ENCODE results near the gene C3orf52. TPM values are rescaled to one million over a fixed set of nuclear protein-coding genes. Genes with fewer than 3 reads are reported as not detected.
A peak's percentile ranks its signal among the peaks of the same experiment; 100 is the strongest.

Gene C3orf52
- total RNA-seq, 5 donors from 2014 or later (not counting 1 experiment from before 2014, with no cell fraction given): 0.95 to 2.2 (median 1.5) TPM

- peak in 15 of 35 experiments; percentile 12 to 64 (median 27) for DNase-seq
- Histone ChIP-seq H3K27ac (ENCODE audit: low read length) (peak overlapping the region; percentile 87), H3K4me1 (ENCODE audit: control insufficient read depth in 1 of 2, extremely low read depth in 1 of 2, insufficient read depth in 2 of 2, low read length in 2 of 2) (peaks cover 40 to 62% of the 10 kb centered on the region in 2 experiments), H3K9me3 (no peaks in the 10 kb centered on the region), H3K4me3 (ENCODE audit: control insufficient read depth in 1 of 2, extremely low read depth in 1 of 2, low read length in 1 of 2) (peak overlapping the region in 1 of 2 donors; percentile 19), H3K36me3 (ENCODE audit: control insufficient read depth in 2 of 2, extremely low read depth in 1 of 2, insufficient read depth in 1 of 2, low read length in 1 of 2) (no peaks in the 10 kb centered on the region), H3K27me3 (replicated peaks in 1 of 2; ENCODE audit: control insufficient read depth in 2 of 2, extremely low read depth in 1 of 2, insufficient read depth in 2 of 2, low read length in 1 of 2) (no peaks in the 10 kb centered on the region)
- ChIA-PET CTCF (interaction anchor here in 1 of 2 donors (1.1 kb wide), 1 partner anchor 398 kb away, joined by 3 read pairs; no protein-coding TSS in a partner anchor), POLR2A (interaction anchor here (0.6 to 1.6 kb wide), 2 partner anchors 9 to 188 kb away, joined by 3 to 4 read pairs; no protein-coding TSS in a partner anchor)
- no peaks in the 10 kb centered on the region for H3K9me3 Mint-ChIP-seq
- H3K4me1 Mint-ChIP-seq: peaks cover 78 to 80% (median 79%) of the 10 kb centered on the region in 3 donors
- WGBS (ENCODE audit: insufficient coverage): 100% methylated on average over 2 of the region's 8 CpGs
- peak; percentile 27 to 32 (median 29) for ATAC-seq (replicated peaks in 1 of 4)
- H3K36me3 Mint-ChIP-seq: no peaks in the 10 kb centered on the region
- H3K27ac Mint-ChIP-seq: peak overlapping the region; percentile 93 to 98
- no peaks in the 10 kb centered on the region for H3K27me3 Mint-ChIP-seq
- H3K4me3 Mint-ChIP-seq: peak overlapping the region; percentile 1 to 90 (median 36)
Observed at GRCh38 chr3:112134335-112135124, 48.3 kb downstream of the C3orf52 start.

- H3K27me3 ChIP-seq (replicated peaks in 1 of 2; ENCODE audit: control insufficient read depth in 2 of 2, extremely low read depth in 1 of 2, insufficient read depth in 2 of 2, low read length in 1 of 2): no peaks in the 10 kb centered on the region
- H3K4me1 ChIP-seq (ENCODE audit: control insufficient read depth in 1 of 2, extremely low read depth in 1 of 2, insufficient read depth in 2 of 2, low read length in 2 of 2): peaks cover 27 to 47% of the 10 kb centered on the region in 2 experiments
- Mint-ChIP-seq H3K27ac (peak overlapping the region; percentile 93 to 98), H3K4me1 (peaks cover 64 to 71% (median 67%) of the 10 kb centered on the region in 3 donors), H3K9me3 (no peaks in the 10 kb centered on the region), H3K36me3 (no peaks in the 10 kb centered on the region), H3K27me3 (no peaks in the 10 kb centered on the region), H3K4me3 (peak overlapping the region in 1 of 3 donors; percentile 37)
- H3K27ac ChIP-seq (ENCODE audit: low read length): peak overlapping the region; percentile 87
- no CpG with 5 or more reads among the region's 1 CpG for WGBS (ENCODE audit: insufficient coverage)
- no peaks in the 10 kb centered on the region for H3K36me3 ChIP-seq (ENCODE audit: control insufficient read depth in 2 of 2, extremely low read depth in 1 of 2, insufficient read depth in 1 of 2, low read length in 1 of 2)
- DNase-seq (no peak), ATAC-seq (replicated peaks in 1 of 4) (no peak)
- H3K4me3 ChIP-seq (ENCODE audit: control insufficient read depth in 1 of 2, extremely low read depth in 1 of 2, low read length in 1 of 2): no peak overlapping the region
- POLR2A ChIA-PET: interaction anchor here in 1 of 2 donors (1.2 kb wide), 1 partner anchor 13 kb away, joined by 3 read pairs; no protein-coding TSS in a partner anchor
- no peaks in the 10 kb centered on the region for H3K9me3 ChIP-seq
- CTCF ChIA-PET: interaction anchor here (0.7 to 5.2 kb wide), 8 partner anchors 11 to 395 kb away, joined by 4 to 50 read pairs (median 8); partner anchors contain the start of gene SLC9C1 (in 2 of the 2)
Observed at GRCh38 chr3:112136046-112136445, 49.9 kb downstream of the C3orf52 start.

- Mint-ChIP-seq H3K36me3 (no peaks in the 10 kb centered on the region), H3K4me1 (peaks cover 58 to 63% (median 61%) of the 10 kb centered on the region in 3 donors), H3K27me3 (no peaks in the 10 kb centered on the region), H3K27ac (peak overlapping the region; percentile 73 to 83), H3K4me3 (no peak overlapping the region), H3K9me3 (no peaks in the 10 kb centered on the region)
- Histone ChIP-seq H3K36me3 (ENCODE audit: control insufficient read depth in 2 of 2, extremely low read depth in 1 of 2, insufficient read depth in 1 of 2, low read length in 1 of 2) (no peaks in the 10 kb centered on the region), H3K4me1 (ENCODE audit: control insufficient read depth in 1 of 2, extremely low read depth in 1 of 2, insufficient read depth in 2 of 2, low read length in 2 of 2) (peaks cover 25 to 40% of the 10 kb centered on the region in 2 experiments), H3K9me3 (no peaks in the 10 kb centered on the region), H3K27me3 (replicated peaks in 1 of 2; ENCODE audit: control insufficient read depth in 2 of 2, extremely low read depth in 1 of 2, insufficient read depth in 2 of 2, low read length in 1 of 2) (no peaks in the 10 kb centered on the region), H3K27ac (ENCODE audit: low read length) (no peak overlapping the region), H3K4me3 (ENCODE audit: control insufficient read depth in 1 of 2, extremely low read depth in 1 of 2, low read length in 1 of 2) (no peak overlapping the region)
- no CpG with 5 or more reads among the region's 5 CpGs for WGBS (ENCODE audit: insufficient coverage)
- ChIA-PET POLR2A (interaction anchor here (0.5 to 1.3 kb wide), 3 partner anchors 12 to 46 kb away, joined by 3 to 4 read pairs (median 3); no protein-coding TSS in a partner anchor), CTCF (interaction anchor here (0.5 to 5.2 kb wide), 20 partner anchors 8 to 435 kb away, joined by 3 to 50 read pairs (median 5); partner anchors contain the start of genes SLC9C1 (in 2 of the 2) and CD200 (in 1 of the 2))
- DNase-seq (peak in 27 of 35 experiments; percentile 12 to 68 (median 29)), ATAC-seq (replicated peaks in 1 of 4) (peak in 1 of 4 experiments; percentile 38)
Observed at GRCh38 chr3:112136959-112137693, 50.9 kb downstream of the C3orf52 start.

GRCh38 chr3:112137781-112138180 lies 51.6 kb downstream of the C3orf52 start:
- H3K27me3 Mint-ChIP-seq: no peaks in the 10 kb centered on the region
- Histone ChIP-seq H3K36me3 (ENCODE audit: control insufficient read depth in 2 of 2, extremely low read depth in 1 of 2, insufficient read depth in 1 of 2, low read length in 1 of 2) (no peaks in the 10 kb centered on the region), H3K27me3 (replicated peaks in 1 of 2; ENCODE audit: control insufficient read depth in 2 of 2, extremely low read depth in 1 of 2, insufficient read depth in 2 of 2, low read length in 1 of 2) (no peaks in the 10 kb centered on the region), H3K27ac (ENCODE audit: low read length) (no peak overlapping the region), H3K4me3 (ENCODE audit: control insufficient read depth in 1 of 2, extremely low read depth in 1 of 2, low read length in 1 of 2) (no peak overlapping the region), H3K9me3 (no peaks in the 10 kb centered on the region), H3K4me1 (ENCODE audit: control insufficient read depth in 1 of 2, extremely low read depth in 1 of 2, insufficient read depth in 2 of 2, low read length in 2 of 2) (peaks cover 21 to 33% of the 10 kb centered on the region in 2 experiments)
- H3K36me3 Mint-ChIP-seq: no peaks in the 10 kb centered on the region
- 80% methylated on average over 1 of the region's 4 CpGs for WGBS (ENCODE audit: insufficient coverage)
- no peak for ATAC-seq (replicated peaks in 1 of 4)
- H3K4me3 Mint-ChIP-seq: no peak overlapping the region
- no peak for DNase-seq
- H3K9me3 Mint-ChIP-seq: no peaks in the 10 kb centered on the region
- peaks cover 52 to 57% (median 55%) of the 10 kb centered on the region in 3 donors for H3K4me1 Mint-ChIP-seq
- no peak overlapping the region for H3K27ac Mint-ChIP-seq
- ChIA-PET POLR2A (interaction anchor here in 1 of 2 donors (1.3 kb wide), 1 partner anchor 12 kb away, joined by 3 read pairs; no protein-coding TSS in a partner anchor), CTCF (interaction anchor here (0.5 to 5.2 kb wide), 16 partner anchors 8 to 434 kb away, joined by 3 to 50 read pairs (median 5); partner anchors contain the start of genes SLC9C1 (in 2 of the 2) and CD200 (in 1 of the 2))

GRCh38 chr3:112138219-112138969 lies 52.2 kb downstream of the C3orf52 start:
- Mint-ChIP-seq H3K36me3 (no peaks in the 10 kb centered on the region), H3K27me3 (no peaks in the 10 kb centered on the region), H3K9me3 (no peaks in the 10 kb centered on the region), H3K4me3 (no peak overlapping the region), H3K27ac (no peak overlapping the region), H3K4me1 (peaks cover 49 to 54% (median 52%) of the 10 kb centered on the region in 3 donors)
- Histone ChIP-seq H3K9me3 (no peaks in the 10 kb centered on the region), H3K4me3 (ENCODE audit: control insufficient read depth in 1 of 2, extremely low read depth in 1 of 2, low read length in 1 of 2) (no peak overlapping the region), H3K4me1 (ENCODE audit: control insufficient read depth in 1 of 2, extremely low read depth in 1 of 2, insufficient read depth in 2 of 2, low read length in 2 of 2) (peaks cover 18 to 29% of the 10 kb centered on the region in 2 experiments), H3K27me3 (replicated peaks in 1 of 2; ENCODE audit: control insufficient read depth in 2 of 2, extremely low read depth in 1 of 2, insufficient read depth in 2 of 2, low read length in 1 of 2) (no peaks in the 10 kb centered on the region), H3K27ac (ENCODE audit: low read length) (no peak overlapping the region), H3K36me3 (ENCODE audit: control insufficient read depth in 2 of 2, extremely low read depth in 1 of 2, insufficient read depth in 1 of 2, low read length in 1 of 2) (no peaks in the 10 kb centered on the region)
- ChIA-PET POLR2A (interaction anchor here in 1 of 2 donors (0.5 to 0.7 kb wide), 2 partner anchors 15 to 29 kb away, joined by 3 to 4 read pairs; no protein-coding TSS in a partner anchor), CTCF (interaction anchor here (0.6 to 5.2 kb wide), 17 partner anchors 9 to 437 kb away, joined by 3 to 50 read pairs (median 3); partner anchors contain the start of genes ATG3 (in 1 of the 2), CD200 (in 1 of the 2), SLC35A5 (in 1 of the 2) and SLC9C1 (in 1 of the 2))
- ATAC-seq (replicated peaks in 1 of 4) (no peak), DNase-seq (no peak)
- WGBS (ENCODE audit: insufficient coverage): no CpG with 5 or more reads among the region's 1 CpG
